A549 (cell line): ENCODE data around the gene FAM187B. TPM values are rescaled to one million over a fixed set of nuclear protein-coding genes. Genes with fewer than 3 reads are reported as not detected.

Experiments used
- ATAC-seq, 2 experiments: fragments of 200-7000 bp in 1 of 2; fragments of >200 bp in 1 of 2; cut with Nextera tagmentation in 1 of 2; cut with Tn5 transposase in 1 of 2; 3 replicates each; pipeline versions ENCODE4 v1.8.0 to v1.9.1; 2018 to 2020; ENCODE audit warnings: mild to moderate bottlenecking in 1 of 2, moderate library complexity in 1 of 2
- CTCF ChIA-PET: fragments of 300-600 bp; sonication (Branson Sonifier 250); formaldehyde crosslinking; extraction: SDS; loops from one replicate; lab custom pipeline; 2021; ENCODE audit warnings: antibody characterized with exemption, inconsistent platforms; lab: Yijun Ruan, JAX
- POLR2A ChIA-PET: fragments of 350-600 bp; formaldehyde crosslinking; extraction: SDS; loops from one replicate; lab custom pipeline; 2021; ENCODE audit warnings: antibody characterized with exemption, inconsistent platforms; lab: Yijun Ruan, JAX
- DNase-seq, 2 experiments: peaks; one replicate each; pipeline versions ENCODE4 v3.0.0 to v3.0.0-alpha.2; 2011 to 2016; ENCODE audit warnings: low read depth in 1 of 2, low spot score in 1 of 2
- FAIRE-seq: peaks from 2 replicates; lab custom pipeline; 2011; peaks lifted over from hg19 to GRCh38; lab: Jason Lieb, UNC
- H3K27ac ChIP-seq, 2 experiments: fragments of >200 bp; sonication (Bioruptor Twin); formaldehyde crosslinking; 3 replicates each; pipeline ENCODE4 v1.5.1; 2016 to 2017
- H3K4me1 ChIP-seq: fragments of >200 bp; sonication (Bioruptor Twin); formaldehyde crosslinking; 3 replicates; pipeline ENCODE4 v1.6.1; 2016
- H3K4me2 ChIP-seq: fragments of >200 bp; sonication (Bioruptor Twin); formaldehyde crosslinking; 3 replicates; pipeline ENCODE4 v1.6.1; 2016
- H3K4me3 ChIP-seq: fragments of >200 bp; sonication (Bioruptor Twin); formaldehyde crosslinking; 3 replicates; pipeline ENCODE4 v1.5.1; 2016
- H3K9me3 ChIP-seq: fragments of >200 bp; sonication (Bioruptor Twin); formaldehyde crosslinking; 3 replicates; pipeline ENCODE4 v1.6.1; 2016
- CTCF ChIP-seq: fragments of >200 bp; sonication (Bioruptor Twin); formaldehyde crosslinking; IDR thresholded peaks from 3 replicates; pipeline ENCODE4 v1.5.1; 2016
- E2F6 ChIP-seq: IDR thresholded peaks from 2 replicates; pipeline ENCODE4 v1.6.1; 2012; ENCODE audit warnings: low read depth, borderline replicate concordance
- EHMT2 ChIP-seq: fragments of 200-600 bp; sonication (generic); IDR thresholded peaks from 2 replicates; pipeline ENCODE4 v1.6.1; 2016; ENCODE audit warnings: antibody characterized with exemption, low read depth, mild to moderate bottlenecking, moderate library complexity
- FOSB ChIP-seq: fragments of 250-450 bp; sonication (Bioruptor Pico); IDR thresholded peaks from 2 replicates; pipeline ENCODE4 v1.5.0; 2020; ENCODE audit warnings: mild to moderate bottlenecking, moderate library complexity
- GATA3 ChIP-seq: IDR thresholded peaks from 2 replicates; pipeline ENCODE4 v1.6.1; 2012; ENCODE audit warnings: borderline replicate concordance
- HDAC2 ChIP-seq: fragments of 200-600 bp; sonication (generic); IDR thresholded peaks from 2 replicates; pipeline ENCODE4 v1.6.1; 2016
- HEYL ChIP-seq: fragments of 250-450 bp; sonication (Bioruptor Pico); IDR thresholded peaks from 2 replicates; pipeline ENCODE4 v1.8.0; 2021; ENCODE audit warnings: mild to moderate bottlenecking, moderate library complexity
- HOXA7 ChIP-seq: fragments of 250-450 bp; sonication (Bioruptor Pico); IDR thresholded peaks from 2 replicates; pipeline ENCODE4 v1.5.0; 2020; ENCODE audit warnings: mild to moderate bottlenecking, moderate library complexity
- JUN ChIP-seq, 2 experiments: fragments of >200 bp; sonication (Bioruptor Twin); formaldehyde crosslinking; IDR thresholded peaks; 2 replicates in 1 of 2; 3 replicates in 1 of 2; pipeline ENCODE4 v1.6.1; 2016 to 2017
- JUNB ChIP-seq: fragments of >200 bp; sonication (Bioruptor Twin); formaldehyde crosslinking; IDR thresholded peaks from 2 replicates; pipeline ENCODE4 v1.6.1; 2016
- KDM1A ChIP-seq: fragments of 200-600 bp; sonication (generic); IDR thresholded peaks from 2 replicates; pipeline ENCODE4 v1.6.1; 2016; ENCODE audit warnings: low read depth, mild to moderate bottlenecking
- KDM5A ChIP-seq: fragments of 200-600 bp; sonication (generic); IDR thresholded peaks from 2 replicates; pipeline ENCODE4 v1.6.1; 2016; ENCODE audit warnings: antibody characterized with exemption, mild to moderate bottlenecking
- MAFK ChIP-seq: fragments of 450-650 bp; IDR thresholded peaks from 2 replicates; pipeline ENCODE4 v1.6.1; 2014; ENCODE audit not compliant: partially characterized antibody
- MYC ChIP-seq: IDR thresholded peaks from 2 replicates; pipeline ENCODE4 v1.6.1; 2012; ENCODE audit warnings: mild to moderate bottlenecking, inconsistent platforms, low read length, improper control_type of control experiment, borderline replicate concordance
- NFE2L2 ChIP-seq: fragments of 150-350 bp; conservative IDR thresholded peaks from 2 replicates; pipeline ENCODE4 v1.6.1; 2014; ENCODE audit warnings: low read length
- NR3C1 ChIP-seq: fragments of >200 bp; sonication (Bioruptor Twin); formaldehyde crosslinking; IDR thresholded peaks from 3 replicates; pipeline ENCODE4 v1.6.1; 2017
- PBX3 ChIP-seq: IDR thresholded peaks from 2 replicates; pipeline ENCODE4 v1.6.1; 2012
- RAD21 ChIP-seq, 2 experiments: fragments of >200 bp in 1 of 2; sonication (Bioruptor Twin) in 1 of 2; formaldehyde crosslinking in 1 of 2; IDR thresholded peaks in 1 of 2; conservative IDR thresholded peaks in 1 of 2; 2 replicates in 1 of 2; 3 replicates in 1 of 2; pipeline ENCODE4 v1.6.1; 2012 to 2018; ENCODE audit warnings: inconsistent platforms in 1 of 2
- RARB ChIP-seq: fragments of 250-450 bp; sonication (Bioruptor Pico); IDR thresholded peaks from 2 replicates; pipeline ENCODE4 v1.8.0; 2021; ENCODE audit warnings: mild to moderate bottlenecking, moderate library complexity
- RCOR1 ChIP-seq: fragments of 150-350 bp; IDR thresholded peaks from 2 replicates; pipeline ENCODE4 v1.6.1; 2014; ENCODE audit warnings: antibody characterized with exemption, low read length, low read depth
- RFX5 ChIP-seq: fragments of 450-650 bp; IDR thresholded peaks from 2 replicates; pipeline ENCODE4 v1.7.1; 2014; ENCODE audit warnings: antibody characterized with exemption, mild to moderate bottlenecking, moderate library complexity
- RNF2 ChIP-seq: fragments of 200-600 bp; sonication (generic); IDR thresholded peaks from 2 replicates; pipeline ENCODE4 v1.6.1; 2016; ENCODE audit warnings: low read depth, mild to moderate bottlenecking, antibody characterized with exemption, moderate library complexity, borderline replicate concordance
- TFCP2L1 ChIP-seq: fragments of 250-450 bp; sonication (Bioruptor Pico); IDR thresholded peaks from 2 replicates; pipeline ENCODE4 v1.5.0; 2021; ENCODE audit warnings: mild to moderate bottlenecking
- TP53 ChIP-seq: fragments of 250-450 bp; sonication (Bioruptor Pico); IDR thresholded peaks from 2 replicates; pipeline ENCODE4 v1.5.0; 2021; ENCODE audit warnings: mild to moderate bottlenecking, moderate library complexity
- ZFP36 ChIP-seq: fragments of 450-650 bp; IDR thresholded peaks from 2 replicates; pipeline ENCODE4 v1.6.1; 2014; ENCODE audit warnings: borderline replicate concordance; ENCODE audit not compliant: partially characterized antibody
- WGBS: methylation state at CpG from one replicate; pipeline ENCODE4 v1.1.6; 2017; ENCODE audit errors: missing lambda C conversion rate; 5-methylcytosine and 5-hydroxymethylcytosine counted together
- polyA minus RNA-seq: library from RNA; depleted of rRNA, polyadenylated mRNA; stranded (reverse); fragments of >200 nt; gene quantifications from 2 replicates; pipeline ENCODE4 v1.2.3, GENCODE V29; 2011; rRNA and poly(A)+ RNA removed
- polyA plus RNA-seq, 4 experiments: library from polyadenylated mRNA; depleted of rRNA in 3 of 4; stranded (reverse); fragments of >200 nt; fragmentation: RNase III in 1 of 4; extraction: RNeasy Plus Mini Kit Qiagen cat#74134 plus additional on column Dnase treatment in 1 of 4; gene quantifications; 2 replicates in 3 of 4; 3 replicates in 1 of 4; pipeline ENCODE4 v1.2.3, GENCODE V29; 2011 to 2017

Gene FAM187B
- not detected in 2 replicates for polyA plus RNA-seq (2011; rRNA removed)
- not detected in 2 replicates for polyA plus RNA-seq (2012; cell fraction: cytosol; rRNA removed)
- polyA plus RNA-seq (2012; cell fraction: nucleus; rRNA removed), result not detected in 2 replicates
- not detected in 3 replicates for polyA plus RNA-seq (2017; fragmentation: RNase III; extraction: RNeasy Plus Mini Kit Qiagen cat#74134 plus additional on column Dnase treatment)
- polyA minus RNA-seq, result not detected in 2 replicates

- no peak for DNase-seq
- ChIA-PET CTCF (interaction anchor here (0.7 to 1.7 kb wide), 6 partner anchors 9 to 642 kb away, joined by 3 to 4 read pairs (median 3); no protein-coding TSS in a partner anchor), POLR2A (interaction anchor here (0.6 kb wide), 1 partner anchor 258 kb away, joined by 3 read pairs; no protein-coding TSS in a partner anchor)
- Histone ChIP-seq H3K4me3 (no peak within 1 kb of the TSS), H3K4me2 (no peak within 1 kb of the TSS), H3K4me1 (no peaks in the 10 kb centered on the region), H3K9me3 (0 out of 3 replicates have a peak, but pooled peaks cover 6% of the 10 kb centered on the region), H3K27ac (no peak within 1 kb of the TSS)
- TF ChIP-seq KDM5A, result no peak
- no peak for TF ChIP-seq TP53 (CRISPR knock-in tag)
- TF ChIP-seq RFX5, result no peak
- TF ChIP-seq RCOR1, result no peak
- no peak for TF ChIP-seq JUNB
- TF ChIP-seq NFE2L2, result no peak
- no peak for TF ChIP-seq HDAC2
- 60% methylated on average over 14 of the region's 14 CpGs for WGBS
- ATAC-seq, result peak; percentile 26 to 40; a peak in 5 of 6 replicates
- FAIRE-seq, result no peak
These were observed at the start of gene FAM187B for GRCh38 chr19:35228177-35228930. TSS of gene FAM187B (minus strand) at chr19:35228739. CDS start at chr19:35228680, 59 bp downstream.

- ChIA-PET CTCF (interaction anchor here (0.6 to 10.6 kb wide), 5 partner anchors 8 to 162 kb away, joined by 3 to 97 read pairs (median 3); partner anchors contain the start of genes FFAR1 and USF2), POLR2A (no interaction called here)
- H3K4me2 ChIP-seq, result no peak overlapping the region
- DNase-seq (no peak), FAIRE-seq (no peak), ATAC-seq (no peak)
- H3K9me3 ChIP-seq, result no peaks in the 10 kb centered on the region
- TF ChIP-seq EHMT2 (no peak), TFCP2L1 (CRISPR knock-in tag) (no peak), MYC (no peak), PBX3 (no peak), HEYL (CRISPR knock-in tag) (no peak), KDM1A (no peak), RAD21 (conservative IDR thresholded peaks at IDR 0.05 in 1 of 2, IDR thresholded peaks at IDR 0.05 in 1 of 2) (no peak), CTCF (no peak), E2F6 (no peak)
- H3K27ac ChIP-seq, result no peak overlapping the region
- WGBS, result 91% methylated on average over 26 of the region's 28 CpGs
- H3K4me1 ChIP-seq, result no peaks in the 10 kb centered on the region
- H3K4me3 ChIP-seq, result no peak overlapping the region
These were observed 48.3 kb upstream of the FAM187B start for GRCh38 chr19:35276706-35277281.

- TF ChIP-seq JUN (IDR thresholded peaks at IDR 0.05), result no peak
- TF ChIP-seq ZFP36, result no peak
- no peak for TF ChIP-seq RNF2
- no peak for TF ChIP-seq TFCP2L1 (CRISPR knock-in tag)
- TF ChIP-seq FOSB, result no peak
- no peak for TF ChIP-seq GATA3
- no peak for TF ChIP-seq TP53 (CRISPR knock-in tag)
- no peak for TF ChIP-seq RARB (CRISPR knock-in tag)
- no peak for TF ChIP-seq NR3C1
- no peak for TF ChIP-seq MAFK
- TF ChIP-seq HOXA7 (CRISPR knock-in tag), result no peak
- FAIRE-seq, result no peak
- POLR2A ChIA-PET, result no interaction called here
These were observed 45.8 kb upstream of the FAM187B start for GRCh38 chr19:35274323-35274722.

More at GRCh38 chr19:35274323-35274722, 45.8 kb upstream of the FAM187B start:
- 89% methylated on average over 5 of the region's 5 CpGs for WGBS
- Histone ChIP-seq H3K27ac (no peak overlapping the region), H3K9me3 (no peaks in the 10 kb centered on the region), H3K4me3 (no peak overlapping the region), H3K4me1 (peaks cover 7% of the 10 kb centered on the region), H3K4me2 (no peak overlapping the region)
- DNase-seq, result no peak
- no peak for ATAC-seq
- CTCF ChIA-PET, result interaction anchor here (0.7 to 4.0 kb wide), 12 partner anchors 9 to 236 kb away, joined by 3 to 25 read pairs (median 3); no protein-coding TSS in a partner anchor
